HG03064 (cell line): ENCODE measurements around the gene TGFA.
"Not testable (repeated sequence)": the region's sequence is repeated elsewhere in the genome, so short reads cannot be mapped to it uniquely, and the experiment has no call there.

Experiments used
- ATAC-seq: cut with Tn5 transposase; IDR thresholded peaks from one replicate; pipeline ENCODE4 v1.9.1; 2021; ENCODE audit warnings: low read depth; ENCODE audit not compliant: unreplicated experiment

The TGFA gene

DNA sequence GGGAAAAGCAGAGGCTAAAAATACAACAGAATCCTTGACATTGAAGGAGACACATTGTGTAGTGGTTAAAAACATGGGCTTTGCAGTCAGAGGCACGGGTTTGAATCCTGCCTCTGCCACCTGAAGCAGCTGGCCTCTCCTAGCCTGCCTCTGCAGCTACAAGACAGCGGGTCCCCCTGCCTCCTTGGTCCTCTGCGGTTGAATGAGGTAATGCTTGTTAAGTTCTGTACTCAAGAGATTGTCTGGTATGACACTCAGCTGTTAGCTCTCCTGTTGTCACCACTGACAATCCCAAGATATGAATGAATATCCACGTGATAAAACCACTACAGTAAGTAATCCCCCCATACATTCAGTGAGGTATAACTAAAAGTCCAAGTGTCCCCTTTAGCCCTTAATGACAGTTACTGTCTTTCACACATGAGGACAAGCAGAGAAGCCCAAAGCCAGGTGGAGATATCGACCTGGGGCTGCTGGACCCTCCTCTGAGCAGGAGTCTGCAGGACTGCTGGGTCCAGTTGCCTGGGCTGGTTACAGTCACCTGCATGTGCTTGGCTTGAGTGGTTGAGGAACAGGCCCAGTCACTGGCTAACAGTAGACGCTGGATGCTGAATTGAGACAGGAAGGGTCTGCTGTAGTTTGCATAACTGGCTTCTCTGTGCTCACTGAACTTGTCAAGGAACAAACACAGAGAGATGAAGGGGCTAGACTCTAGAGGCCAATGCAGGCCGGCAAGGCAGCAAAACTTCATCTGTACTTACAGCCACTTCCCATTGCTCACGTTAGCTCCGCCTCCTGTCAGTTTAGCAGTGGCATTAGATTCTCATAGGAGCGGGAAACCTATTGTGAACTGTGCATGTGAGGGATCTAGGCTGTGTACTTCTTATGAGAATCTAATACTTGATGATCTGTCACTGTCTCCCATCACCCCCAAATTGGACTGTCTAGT, 85.5 kb downstream of the TGFA start:
- no peak for ATAC-seq

DNA sequence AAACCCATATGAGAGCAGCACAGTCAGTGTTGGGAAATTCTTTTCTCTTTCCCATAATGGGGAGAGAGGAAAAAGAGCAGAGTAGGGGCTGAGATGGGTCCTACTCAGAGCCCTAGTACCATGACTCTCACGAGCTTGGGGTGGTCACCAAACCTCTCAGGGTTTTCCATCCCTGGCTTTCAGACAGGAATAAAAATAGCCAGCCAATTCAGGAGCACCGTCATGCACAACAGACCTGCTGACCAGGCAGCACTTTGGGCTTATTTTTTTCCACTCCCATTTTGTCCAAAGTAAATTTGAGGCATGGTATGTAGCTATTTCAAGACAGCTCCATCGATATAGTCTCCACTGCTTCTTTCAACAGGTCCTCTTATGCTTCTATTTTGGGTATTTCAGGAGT, 86.4 kb downstream of the TGFA start:
- ATAC-seq = no peak

DNA sequence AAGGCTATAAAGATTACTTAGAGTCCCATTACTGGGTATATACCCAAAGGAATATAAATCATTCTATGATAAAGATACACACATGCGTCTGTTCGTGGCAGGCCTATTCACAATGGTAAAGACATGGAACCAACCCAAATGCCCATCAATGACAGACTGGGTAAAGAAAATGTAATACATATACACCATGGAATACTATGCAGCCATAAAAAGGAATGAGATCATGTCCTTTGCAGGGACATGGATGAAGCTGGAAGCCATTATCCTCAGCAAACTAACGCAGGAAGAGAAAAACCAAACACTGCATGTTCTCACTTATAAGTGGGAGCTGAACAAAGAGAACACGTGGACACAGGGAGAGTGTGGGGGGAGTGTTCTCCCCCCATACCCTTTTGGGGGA, 87.0 kb downstream of the TGFA start:
- not testable (repeated sequence) for ATAC-seq

DNA sequence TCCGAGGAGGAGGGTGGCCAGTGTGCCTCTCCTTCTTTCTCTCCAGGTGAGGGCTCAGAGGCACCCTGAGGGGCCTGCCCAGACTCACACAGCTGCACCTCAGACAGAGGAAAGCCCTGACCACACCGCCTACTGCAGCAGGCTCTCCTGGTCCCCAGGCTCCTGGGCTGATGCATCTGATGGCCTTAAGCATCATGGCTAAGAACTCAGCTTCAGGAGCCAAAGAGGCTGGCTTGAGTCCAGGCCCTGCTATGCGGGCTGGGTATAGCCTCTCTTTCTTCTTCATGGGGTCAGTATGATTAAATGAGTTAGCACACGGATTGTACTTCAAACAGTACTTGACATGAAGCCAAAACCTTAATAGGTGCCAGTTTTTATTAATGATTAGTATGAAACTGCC, 89.6 kb downstream of the TGFA start:
- no peak for ATAC-seq

DNA sequence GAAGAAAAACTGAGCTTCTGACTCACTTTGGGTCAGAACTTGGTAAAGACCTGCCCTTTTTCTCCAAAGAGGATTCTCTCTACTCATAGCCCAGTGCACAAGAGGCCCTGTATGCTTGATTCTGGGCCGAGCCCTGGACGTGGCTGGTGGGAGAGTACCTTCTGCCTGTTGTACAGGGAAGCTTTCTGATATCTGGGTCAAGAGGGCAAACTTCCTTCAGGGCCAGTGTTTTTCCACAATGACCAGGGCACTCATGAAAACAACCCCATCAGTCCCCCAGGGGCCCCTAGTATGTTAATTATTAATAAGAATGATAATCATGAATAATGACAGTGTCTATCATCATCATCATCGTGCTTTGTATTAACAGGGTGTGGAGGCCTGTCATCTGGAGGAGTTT, 90.0 kb downstream of the TGFA start:
- ATAC-seq = no peak

DNA sequence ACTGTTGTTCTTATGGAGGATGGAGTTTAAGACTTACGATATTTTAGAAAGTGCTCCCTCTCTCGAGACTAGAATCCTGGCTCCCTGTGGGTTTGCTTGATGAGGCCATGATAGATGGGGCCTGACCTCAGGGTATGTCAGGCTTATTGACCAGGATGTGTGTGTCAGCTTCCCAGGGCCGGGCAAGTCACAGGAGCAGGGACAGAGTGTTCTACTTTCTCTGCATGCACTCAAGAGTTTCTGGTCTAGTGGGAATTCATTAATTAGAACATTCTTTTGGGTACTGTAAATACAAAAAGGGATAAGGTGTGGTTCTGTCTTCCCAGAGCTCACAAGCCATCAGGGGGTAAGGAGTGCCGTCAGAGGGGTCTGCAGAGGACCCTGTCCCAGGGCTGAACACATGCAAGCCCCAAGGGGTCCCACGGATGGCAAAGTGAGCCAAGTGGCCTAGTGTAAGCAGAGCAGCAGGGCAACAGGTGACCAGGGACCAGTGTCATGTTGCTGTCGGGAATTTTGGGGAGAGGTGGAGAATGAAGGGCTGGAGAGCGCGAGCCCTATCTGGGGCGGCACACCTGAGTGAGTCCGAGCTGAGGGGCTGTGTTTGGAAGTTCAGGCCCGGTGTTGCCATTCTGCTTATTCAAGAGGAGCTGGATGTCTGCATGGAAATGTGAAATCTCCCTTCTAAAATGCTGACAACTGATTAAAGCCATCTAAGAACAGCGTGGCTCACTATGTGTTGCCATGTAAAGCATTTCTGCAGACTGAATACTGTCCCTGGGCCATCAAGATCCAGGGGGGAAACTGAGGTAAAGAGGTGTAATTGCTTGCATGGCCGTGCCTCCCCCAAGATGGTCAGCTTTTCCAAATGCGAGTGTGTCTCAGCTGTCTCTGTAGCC, 91.4 kb downstream of the TGFA start:
- ATAC-seq = no peak

DNA sequence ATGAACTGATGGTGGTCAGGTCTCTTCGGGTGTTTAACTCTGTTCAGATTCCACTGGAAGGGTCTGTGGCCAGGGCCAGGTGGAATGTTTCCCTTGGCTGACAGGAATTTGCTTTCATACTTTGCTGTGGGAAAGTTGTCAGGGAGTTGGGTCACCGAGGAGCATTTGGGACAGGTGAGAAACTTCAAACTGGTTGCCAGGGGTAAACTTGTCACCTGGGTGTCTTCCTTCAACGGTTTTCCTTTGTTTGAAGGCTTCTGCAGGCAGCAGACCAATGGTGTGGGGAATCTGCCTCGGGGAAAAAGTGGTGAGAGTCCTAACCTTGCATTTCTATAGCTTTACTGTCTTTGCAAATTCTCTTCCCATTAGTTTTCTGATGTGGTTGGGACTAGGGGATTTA, 92.2 kb downstream of the TGFA start:
- ATAC-seq = no peak

DNA sequence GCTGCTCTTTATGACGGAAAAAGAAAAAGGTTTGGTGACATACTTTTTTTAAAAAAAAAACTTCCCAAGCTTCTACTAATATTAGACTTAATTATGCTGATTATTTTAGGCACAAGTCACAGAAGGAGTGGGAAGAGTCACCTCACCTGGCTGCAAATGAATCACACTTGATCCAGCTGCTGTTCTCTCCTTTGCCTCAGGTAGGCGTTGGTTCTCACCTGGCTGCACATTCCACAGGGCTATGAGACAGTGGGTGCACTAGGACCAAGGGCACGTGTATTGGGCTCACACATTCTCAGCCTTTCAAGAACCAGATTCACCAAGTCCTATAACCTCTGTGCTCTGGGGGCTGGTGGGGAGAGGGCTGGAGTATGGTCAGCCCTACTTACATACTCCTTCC, 93.3 kb downstream of the TGFA start:
- no peak for ATAC-seq

DNA sequence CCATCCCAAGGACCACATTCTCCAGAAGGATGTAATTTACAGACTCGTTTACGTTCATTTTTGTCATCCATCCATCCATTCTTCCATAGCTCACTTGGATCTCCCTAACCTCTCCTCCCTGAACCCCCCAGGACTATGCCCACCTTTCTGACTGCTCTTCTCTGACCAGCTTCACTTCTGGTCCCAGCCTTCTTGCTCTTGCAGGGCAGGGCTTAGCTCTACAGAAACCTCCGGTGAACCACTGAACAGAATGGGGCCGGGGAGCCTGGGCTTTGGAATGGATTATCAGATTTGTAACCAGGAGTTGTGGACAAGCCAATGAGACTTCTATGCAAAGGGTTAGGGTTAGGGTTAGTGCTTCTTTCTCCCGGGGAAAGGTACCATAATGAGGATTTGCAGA, 95.0 kb downstream of the TGFA start:
- ATAC-seq = no peak

DNA sequence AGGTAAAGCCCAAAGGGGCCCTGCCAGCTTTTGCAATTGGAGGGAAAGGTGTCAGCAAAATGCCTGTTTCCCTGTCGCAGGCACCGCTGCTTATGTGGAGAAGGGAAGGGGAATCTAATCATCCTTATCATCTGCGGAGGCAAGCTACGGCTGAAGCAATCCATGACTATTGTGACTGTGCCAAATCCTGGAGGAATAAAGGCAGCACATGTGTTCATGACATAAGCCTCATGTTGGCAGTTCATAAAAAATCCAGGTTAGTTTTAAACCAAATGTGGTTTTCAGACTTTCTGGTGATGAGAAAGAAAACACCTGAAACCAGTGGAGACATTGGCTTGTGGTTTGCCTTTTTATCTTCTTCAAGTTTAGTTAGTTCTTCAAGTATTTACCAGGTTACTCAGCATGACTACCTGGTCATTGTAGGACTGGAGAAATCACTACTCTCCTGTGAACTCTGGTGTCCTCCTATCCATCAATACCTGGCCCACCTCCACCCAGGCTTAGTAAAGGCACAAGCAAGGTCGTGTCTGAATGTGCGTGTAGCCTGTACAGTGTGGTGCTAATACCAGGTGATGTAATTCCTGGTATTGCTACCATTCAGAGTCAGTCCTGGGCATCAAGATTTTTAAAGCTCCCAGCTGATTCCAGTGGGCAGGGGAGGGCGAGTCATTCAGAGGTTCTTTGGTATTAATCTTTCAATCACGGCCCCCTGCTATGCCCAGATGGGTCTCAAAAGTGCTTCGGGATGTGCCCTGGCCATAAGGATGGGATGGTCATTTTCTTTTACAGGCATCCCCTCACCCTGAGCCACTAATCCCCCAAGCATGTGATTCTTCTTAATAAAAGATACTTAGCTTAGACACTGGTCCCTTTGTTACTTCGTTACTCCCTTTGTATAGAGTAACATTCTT, 96.8 kb downstream of the TGFA start:
- no peak for ATAC-seq

DNA sequence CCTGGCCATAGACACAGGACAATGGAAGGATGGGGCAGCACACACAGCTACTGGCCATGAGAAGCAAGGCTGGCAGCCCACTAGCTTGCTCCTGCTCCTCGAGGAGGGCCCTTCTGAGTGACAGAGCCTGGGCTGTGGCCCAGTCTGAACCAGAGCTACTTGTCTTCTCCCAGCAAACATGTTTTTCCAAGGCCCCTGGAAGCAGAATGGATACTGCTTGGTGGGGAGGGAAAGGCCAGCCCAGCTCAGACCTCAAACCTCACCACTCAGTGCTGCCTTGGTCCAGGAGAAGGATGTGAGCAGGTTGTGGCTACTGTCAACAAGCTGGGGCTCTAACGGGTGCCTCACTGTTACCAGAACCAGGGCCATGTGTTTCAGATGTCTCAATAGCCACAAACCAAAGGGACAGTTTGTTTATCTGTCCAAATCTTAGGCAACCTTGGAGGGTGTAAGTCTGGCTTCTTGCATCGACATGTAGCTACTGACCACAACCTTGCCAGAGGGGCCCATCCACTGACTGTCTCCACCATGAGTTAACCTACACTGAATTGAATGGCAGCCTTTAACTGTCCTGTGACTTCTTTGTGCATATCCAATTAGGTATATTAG, 98.6 kb downstream of the TGFA start:
- no peak for ATAC-seq

DNA sequence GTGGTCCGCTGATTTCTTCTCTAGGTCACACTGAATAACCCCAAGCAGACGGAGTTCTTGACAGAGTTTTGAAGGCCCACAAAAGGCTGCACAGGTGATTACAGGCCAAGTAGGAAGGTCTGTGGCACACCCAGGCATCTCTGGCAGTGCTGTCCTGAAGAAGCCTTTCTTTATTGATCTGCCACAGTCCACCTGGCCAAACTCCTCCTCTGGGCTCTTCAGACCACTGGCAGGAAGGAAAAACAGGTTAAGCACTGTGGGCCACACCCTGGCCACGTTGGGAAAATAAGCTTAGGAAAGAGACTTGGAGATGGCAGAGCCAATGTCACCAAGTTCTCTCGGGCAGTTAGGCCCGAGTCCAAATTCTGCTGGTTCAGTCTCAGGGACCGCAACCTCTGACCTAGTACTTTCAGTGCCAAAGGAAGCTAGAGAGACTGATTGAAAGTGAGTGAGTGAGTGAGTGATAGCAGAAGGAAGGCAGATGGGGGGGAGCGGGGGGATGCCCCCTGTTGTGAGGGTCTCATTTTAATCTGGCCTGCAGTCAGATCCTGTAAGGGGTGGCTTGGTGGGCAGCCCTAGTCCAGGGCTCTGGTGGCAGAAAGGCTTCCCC, 102.9 kb downstream of the TGFA start:
- no peak for ATAC-seq

DNA sequence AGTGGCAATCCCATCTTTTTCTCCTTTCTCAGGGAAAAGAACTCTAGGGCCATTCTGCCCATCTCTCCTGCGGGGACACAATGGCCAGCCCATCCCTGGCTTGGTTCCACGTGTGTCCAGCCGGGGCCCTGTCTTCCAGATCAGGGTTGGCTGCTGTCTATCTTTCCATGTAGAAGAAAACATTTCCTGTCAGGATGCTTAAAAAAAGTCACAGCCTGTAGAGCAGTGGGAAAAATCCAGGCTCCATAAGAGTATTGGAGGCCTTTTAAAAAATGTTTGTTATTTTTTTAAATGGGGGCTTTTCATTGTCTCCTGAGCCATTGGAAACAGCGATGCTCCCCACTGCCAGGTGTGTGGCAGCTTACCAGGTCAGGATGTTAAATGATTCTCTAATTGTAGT, 105.6 kb downstream of the TGFA start:
- no peak for ATAC-seq

DNA sequence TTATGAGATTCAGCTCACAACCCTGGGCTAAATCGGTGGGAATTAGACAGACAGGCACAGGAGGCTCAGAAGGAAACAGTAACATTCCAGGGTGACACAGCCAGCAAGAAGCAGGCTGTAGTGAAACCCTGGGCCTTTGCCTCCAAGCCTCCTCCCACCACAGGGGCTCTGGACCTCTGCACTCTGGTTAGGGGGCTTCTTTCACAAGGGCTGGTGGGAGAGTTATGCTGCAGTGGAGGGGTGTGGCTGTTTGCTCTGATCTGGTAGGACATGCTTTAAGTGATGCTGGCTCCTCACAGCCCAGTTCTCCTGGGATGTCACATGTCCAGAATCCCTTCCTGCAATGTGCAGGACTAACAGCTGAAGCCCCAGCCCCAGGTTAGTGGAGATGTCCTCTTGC, 109.9 kb downstream of the TGFA start:
- ATAC-seq = no peak

DNA sequence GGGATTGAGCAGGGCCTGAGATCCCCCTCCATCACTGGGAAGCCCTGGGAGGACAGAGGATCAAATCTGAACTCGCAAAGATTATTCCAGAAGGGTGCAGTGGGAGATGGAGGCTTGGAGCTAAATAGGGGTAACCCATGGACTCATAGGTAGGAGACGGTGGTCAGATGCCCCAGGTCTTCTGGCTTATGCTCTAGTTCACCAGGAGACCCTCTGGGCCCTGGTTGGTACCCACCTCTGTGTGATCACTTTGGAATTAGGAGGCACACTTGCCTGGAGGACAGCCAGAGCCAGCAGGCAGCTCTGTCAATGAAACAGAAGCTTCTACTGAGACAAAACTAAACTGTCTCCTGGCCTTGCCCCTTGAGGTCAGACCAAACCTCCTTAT, 110.6 kb downstream of the TGFA start:
- no peak for ATAC-seq

DNA sequence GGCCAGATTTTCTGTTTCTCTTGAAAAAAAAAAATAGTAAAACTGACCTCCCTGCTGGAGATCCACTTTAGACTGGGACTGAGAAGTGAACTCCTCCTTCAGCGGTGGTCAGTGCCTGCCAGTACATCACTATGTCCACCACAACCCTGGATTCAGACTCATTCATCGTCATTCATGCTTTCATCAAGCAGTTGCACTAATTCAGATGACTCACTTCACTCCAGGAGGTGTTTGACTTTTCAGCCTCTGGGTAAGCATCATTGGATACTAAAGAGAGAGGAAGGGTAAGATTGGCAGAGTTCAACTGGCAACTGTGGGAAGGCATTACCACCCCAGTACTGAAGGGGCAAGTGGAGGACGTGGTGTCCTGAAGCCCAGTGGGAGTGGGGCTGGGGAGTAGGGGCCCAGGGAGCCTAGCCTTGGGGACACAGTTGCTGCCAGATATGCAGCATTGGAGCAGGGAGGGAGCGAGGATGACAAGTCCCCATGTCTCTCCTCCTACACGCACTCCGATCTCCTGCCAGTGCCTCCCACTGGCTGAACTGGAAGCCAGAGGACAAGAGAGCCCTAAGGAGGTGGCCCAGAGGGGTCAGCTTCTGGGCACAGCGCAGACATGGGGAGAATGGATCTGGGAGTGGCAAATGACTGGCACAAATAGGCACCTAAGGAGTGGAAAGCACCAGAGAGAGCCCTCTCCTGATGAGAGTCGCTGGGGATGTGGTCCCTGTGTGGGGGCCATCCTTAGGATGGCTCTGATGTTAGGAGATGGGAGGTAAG, 111.1 kb downstream of the TGFA start:
- ATAC-seq = no peak

DNA sequence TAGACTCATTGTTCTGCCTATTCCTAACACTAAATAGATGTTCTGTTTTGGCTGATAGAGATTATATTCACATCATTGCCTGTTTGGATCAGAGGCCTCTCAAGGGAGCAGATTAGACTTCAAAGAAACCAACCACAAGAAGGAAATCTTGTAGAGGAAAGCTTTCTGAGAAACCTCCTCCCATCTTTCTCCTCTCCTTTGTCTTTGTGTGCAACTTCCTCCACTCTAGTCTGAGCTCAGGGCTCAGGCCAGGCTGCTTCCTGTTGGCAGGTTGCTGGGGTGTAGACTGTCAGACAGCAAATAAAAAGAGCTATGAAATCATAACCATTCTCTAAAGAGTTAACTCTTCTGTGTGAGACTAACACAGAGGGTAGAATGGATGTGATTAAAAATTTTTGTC, 113.0 kb downstream of the TGFA start:
- no peak for ATAC-seq

DNA sequence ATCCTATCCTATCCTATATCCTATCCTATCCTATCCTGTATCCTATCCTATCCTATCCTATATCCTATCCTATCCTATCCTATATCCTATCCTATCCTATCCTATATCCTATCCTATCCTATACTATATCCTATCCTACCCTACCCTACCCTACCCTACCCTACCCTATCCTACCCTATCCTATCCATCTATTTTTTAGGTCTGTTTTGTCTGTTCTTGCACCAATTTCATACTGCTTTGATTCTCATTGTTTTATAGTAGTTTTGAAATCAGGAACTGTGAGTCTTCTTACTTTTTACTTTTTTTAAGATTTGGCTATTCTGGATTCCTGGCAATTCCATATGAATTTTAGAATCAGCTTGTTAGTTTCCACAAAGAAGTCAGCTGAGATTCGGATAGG, 118.5 kb downstream of the TGFA start:
- ATAC-seq = no peak

DNA sequence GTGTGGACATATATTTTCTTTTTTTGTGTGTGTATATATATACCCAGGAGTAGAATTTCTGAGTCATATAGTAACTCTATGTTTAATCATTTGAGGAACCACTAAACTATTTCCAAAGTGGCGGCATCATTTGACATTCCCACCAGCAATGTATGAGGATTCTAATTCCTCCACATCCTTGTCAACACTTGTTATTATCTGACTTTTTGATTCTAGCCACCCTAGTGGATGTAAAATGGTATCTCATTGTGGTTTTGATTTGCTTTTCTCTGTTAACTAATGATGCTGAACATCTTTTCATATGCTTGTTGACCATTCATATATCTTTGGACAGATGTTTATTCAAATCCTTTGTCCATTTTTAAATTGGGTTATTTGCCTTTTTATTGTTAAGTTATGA, 120.3 kb downstream of the TGFA start:
- no peak for ATAC-seq
